Measurements from ENCODE around the gene MCM5.
A peak's percentile ranks its signal among the peaks of the same experiment; 100 is the strongest.

Gene MCM5

DNA sequence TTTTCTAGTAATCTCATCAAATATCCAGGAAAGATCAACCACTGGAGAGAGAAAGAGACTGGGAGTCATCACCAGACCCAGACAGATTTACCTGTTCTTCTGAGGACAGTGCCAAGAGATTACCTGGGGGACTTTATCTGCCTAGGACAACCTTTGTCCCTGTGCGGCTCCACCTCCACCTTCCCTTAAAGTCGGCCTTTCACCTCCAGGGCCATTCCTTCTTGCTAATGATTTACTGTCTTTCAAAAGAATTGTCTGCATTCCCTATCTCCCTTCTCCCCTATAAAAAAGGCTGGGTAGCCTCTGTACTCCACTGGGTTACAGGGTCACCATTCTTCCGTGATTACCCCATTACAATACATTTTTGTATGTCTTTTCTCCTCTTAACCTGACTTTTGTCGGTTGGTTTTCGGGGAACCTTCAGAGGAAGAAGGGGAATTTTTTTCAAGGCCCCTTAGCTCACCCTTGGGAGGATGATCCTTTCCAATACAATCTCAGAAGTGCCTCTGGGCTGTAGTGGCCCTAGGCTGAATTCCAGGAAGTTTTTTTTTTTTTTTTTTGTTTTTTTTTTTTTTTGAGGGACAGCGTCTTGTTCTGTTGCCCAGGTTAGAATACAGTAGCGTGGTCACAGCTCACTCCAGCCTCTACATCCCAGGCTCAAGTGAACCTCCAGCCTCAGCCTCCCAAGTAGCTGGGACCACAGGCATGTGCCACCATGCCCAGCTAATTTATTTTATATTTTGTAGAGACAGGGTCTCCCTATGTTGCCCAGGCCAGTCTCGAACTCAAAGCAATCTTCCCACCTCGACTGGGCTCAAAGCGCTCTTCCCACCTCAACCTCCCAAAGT is 20.6 kb upstream of the MCM5 start:
- DNase-seq: no peak

GRCh38 chr22:35380013-35380412 is 19.9 kb upstream of the MCM5 start:
- peak in 1 of 2 donors; percentile 28 for DNase-seq

- DNase-seq: peak; percentile 97
Observed at GRCh38 chr22:35380537-35381423, 19.2 kb upstream of the MCM5 start, which contains the start of gene HMOX1. TSS of gene HMOX1 (plus strand) at chr22:35381096. CDS start at chr22:35381174, 78 bp downstream.

DNA sequence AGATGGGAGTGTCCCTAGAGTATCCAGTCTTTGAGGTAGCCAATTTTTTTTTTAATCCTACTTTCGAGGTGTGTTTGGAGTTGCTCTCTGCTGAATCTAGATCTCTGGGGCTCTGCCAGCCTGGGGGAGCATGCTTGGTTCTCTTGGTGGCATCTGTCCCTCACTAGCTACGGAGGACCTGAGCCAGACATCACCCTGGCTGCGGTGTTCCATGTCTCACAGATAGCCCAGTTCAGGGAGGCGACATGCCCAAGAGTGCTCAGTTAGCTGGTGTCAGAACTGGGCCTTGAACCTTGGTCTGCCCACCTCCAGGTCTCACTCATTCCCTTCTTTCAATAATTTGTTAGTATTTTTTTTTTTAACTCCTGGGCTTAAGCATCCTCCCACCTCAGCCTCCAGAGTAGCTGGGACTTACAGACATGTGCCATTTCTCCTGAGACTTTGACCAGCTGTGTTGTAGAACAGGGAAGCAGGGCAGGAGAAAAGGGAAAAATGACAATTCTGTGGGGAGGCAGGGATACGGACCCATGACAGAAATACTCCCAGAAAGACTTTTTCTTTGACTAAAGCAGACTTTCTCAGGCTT is 18.4 kb upstream of the MCM5 start:
- no peak for DNase-seq

DNA sequence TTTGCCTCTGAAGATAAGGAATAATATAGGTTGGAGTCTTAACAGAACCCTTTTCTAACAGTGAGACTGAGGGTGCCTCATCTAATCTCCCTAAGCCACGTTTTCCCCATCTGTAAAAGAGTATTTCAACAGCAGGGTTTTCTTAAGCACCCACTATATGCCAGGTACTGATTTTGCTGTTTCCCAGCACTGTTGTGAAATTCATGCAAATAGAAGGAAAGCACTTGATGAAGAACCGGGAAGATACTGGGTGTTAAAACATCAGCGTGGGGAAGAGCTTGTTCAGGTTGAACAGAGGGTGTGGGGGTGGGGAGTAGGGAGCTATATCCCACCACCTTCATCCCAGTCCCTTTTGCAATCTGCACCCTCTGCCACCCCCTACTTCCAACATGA is 16.3 kb upstream of the MCM5 start:
- no peak for DNase-seq

DNA sequence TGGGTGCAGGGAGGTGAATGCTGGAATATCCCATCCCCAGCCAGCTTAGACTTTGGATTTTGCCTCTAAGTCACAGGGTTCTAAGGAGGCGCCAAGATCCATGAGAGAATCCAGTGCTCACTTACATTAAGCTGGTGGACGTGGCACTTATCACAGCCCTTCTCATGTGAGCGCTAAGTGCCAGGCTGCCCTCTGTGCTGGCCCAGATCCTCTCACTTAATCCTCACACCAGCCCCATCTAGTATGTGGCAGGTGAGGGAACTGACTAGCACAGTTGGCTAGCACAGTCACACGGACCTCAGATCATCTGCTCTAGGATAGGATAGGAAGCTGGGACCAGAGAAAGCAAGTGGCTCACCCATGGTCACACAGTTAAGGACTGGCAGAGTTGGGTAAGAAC is 15.4 kb upstream of the MCM5 start:
- DNase-seq: no peak

GRCh38 chr22:35384975-35385588 is 14.9 kb upstream of the MCM5 start:
- no peak for DNase-seq

DNA sequence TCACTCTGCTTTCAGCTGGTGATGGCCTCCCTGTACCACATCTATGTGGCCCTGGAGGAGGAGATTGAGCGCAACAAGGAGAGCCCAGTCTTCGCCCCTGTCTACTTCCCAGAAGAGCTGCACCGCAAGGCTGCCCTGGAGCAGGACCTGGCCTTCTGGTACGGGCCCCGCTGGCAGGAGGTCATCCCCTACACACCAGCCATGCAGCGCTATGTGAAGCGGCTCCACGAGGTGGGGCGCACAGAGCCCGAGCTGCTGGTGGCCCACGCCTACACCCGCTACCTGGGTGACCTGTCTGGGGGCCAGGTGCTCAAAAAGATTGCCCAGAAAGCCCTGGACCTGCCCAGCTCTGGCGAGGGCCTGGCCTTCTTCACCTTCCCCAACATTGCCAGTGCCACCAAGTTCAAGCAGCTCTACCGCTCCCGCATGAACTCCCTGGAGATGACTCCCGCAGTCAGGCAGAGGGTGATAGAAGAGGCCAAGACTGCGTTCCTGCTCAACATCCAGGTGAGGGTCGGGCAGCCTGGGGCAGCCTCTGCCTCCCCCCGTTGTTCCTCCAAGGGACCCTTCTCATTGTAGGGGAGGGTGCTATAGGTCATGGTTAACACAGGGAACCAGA is 13.2 kb upstream of the MCM5 start:
- DNase-seq: no peak

- no peak for DNase-seq
Observed at GRCh38 chr22:35390933-35391332, 9.0 kb upstream of the MCM5 start.

- no peak for DNase-seq
Observed at GRCh38 chr22:35392357-35392756, 7.6 kb upstream of the MCM5 start.

GRCh38 chr22:35393116-35394010 is 6.6 kb upstream of the MCM5 start:
- DNase-seq: no peak

DNA sequence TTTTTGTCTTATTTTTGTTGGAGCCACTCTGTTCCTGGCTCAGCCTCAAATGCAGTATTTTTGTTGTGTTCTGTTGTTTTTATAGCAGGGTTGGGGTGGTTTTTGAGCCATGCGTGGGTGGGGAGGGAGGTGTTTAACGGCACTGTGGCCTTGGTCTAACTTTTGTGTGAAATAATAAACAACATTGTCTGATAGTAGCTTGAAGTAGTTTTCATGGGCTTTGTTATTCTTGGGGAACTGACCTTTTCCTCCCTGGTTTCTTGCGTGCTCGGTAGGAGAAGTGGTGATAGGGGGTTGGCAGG is 6.0 kb upstream of the MCM5 start:
- DNase-seq: no peak

- no peak for DNase-seq
Observed at GRCh38 chr22:35394810-35395563, 5.0 kb upstream of the MCM5 start.

DNA sequence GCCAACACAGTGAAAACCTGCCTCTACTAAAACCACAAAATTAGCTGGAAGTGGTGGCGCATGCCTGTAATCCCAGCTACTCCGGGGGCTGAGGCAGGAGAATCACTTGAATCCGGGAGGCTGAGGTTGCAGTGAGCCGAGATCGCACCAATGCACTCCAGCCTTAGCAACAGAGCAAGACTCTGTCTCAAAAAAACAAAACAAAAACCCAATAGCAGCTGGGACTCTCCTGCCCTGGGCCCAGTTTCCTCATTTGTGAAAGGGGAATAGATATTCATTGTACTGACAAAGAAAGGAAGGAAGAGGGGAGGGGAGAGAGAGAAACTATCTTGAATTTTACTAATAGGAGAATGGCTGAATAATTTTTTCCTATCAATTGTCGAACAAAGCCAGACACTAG is 3.3 kb upstream of the MCM5 start:
- peak; percentile 58 to 71 for DNase-seq

- DNase-seq: peak; percentile 24 to 40
Observed at GRCh38 chr22:35397095-35397904, 2.6 kb upstream of the MCM5 start.

DNA sequence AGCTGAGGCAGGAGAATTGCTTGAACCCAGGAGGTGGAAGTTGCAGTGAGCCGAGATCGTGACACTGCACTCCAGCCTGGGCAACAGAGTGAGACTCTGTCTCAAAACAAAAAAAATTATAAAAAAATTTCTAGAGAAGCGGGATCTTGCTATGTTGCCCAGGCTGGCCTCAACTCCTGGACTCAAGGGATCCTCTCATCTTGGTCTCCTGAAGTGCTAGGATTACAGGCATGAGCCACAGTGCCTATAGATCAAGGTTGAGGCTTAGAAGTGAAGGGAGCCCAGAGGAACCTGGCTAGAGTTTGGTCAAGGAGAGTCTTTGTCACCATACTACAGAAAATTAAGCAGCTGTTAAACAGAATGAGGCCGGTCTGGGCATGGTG is 1.4 kb upstream of the MCM5 start:
- DNase-seq: no peak

- DNase-seq: no peak
Observed at GRCh38 chr22:35399114-35399677, 744 bp upstream of the MCM5 start.

DNA sequence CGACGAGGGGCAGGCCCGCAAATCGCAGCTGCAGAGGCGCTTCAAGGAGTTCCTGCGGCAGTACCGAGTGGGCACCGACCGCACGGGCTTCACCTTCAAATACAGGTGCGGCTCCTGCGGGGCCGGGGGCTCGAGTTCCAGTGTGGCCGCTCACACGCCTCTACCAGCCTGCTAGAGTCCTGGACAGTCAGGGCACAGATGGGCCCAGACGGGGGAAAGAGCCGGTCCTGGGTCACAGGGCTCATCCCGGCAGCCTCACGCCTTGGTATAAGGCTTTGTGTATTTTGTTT is 506 bp downstream of the MCM5 start:
- no peak for DNase-seq

- DNase-seq: no peak
Observed at GRCh38 chr22:35401863-35402262, 1.9 kb downstream of the MCM5 start.

GRCh38 chr22:35403356-35403755 is 3.4 kb downstream of the MCM5 start:
- DNase-seq: no peak

Data from inflammatory macrophage (primary cell).